Endothelial cell of umbilical vein (primary cell): ENCODE results near the gene MOXD1. TPM values are rescaled to one million over a fixed set of nuclear protein-coding genes. Genes with fewer than 3 reads are reported as not detected.

ENCODE experiments used
- BruUV-seq: library from RNA; stranded (reverse); fragments of 400-500 nt; replicated peaks from 2 replicates; lab custom pipeline; 2021; lab: Mats Ljungman, UMichigan
- CTCF ChIA-PET: fragments of 300-600, 350-600 bp; sonication (Branson Sonifier 250); formaldehyde crosslinking; loops from one replicate; lab custom pipeline; 2021; ENCODE audit warnings: antibody characterized with exemption, inconsistent platforms; lab: Charles Lee
- POLR2A ChIA-PET: fragments of 300-600, 350-600 bp; sonication (Branson Sonifier 250); formaldehyde crosslinking; loops from one replicate; lab custom pipeline; 2021; ENCODE audit warnings: antibody characterized with exemption, inconsistent platforms; lab: Charles Lee
- DNase-seq: peaks from one replicate; pipeline ENCODE4 v3.0.0-alpha.2; 2011; ENCODE audit warnings: low read depth, low spot score
- FAIRE-seq: peaks from 2 replicates; lab custom pipeline; 2011; peaks lifted over from hg19 to GRCh38; lab: Jason Lieb, UNC
- H2AFZ ChIP-seq: 2 replicates; pipeline ENCODE4 v1.6.0; 2012; ENCODE audit warnings: low read depth, low read length, control low read depth, inconsistent platforms
- H3K27ac ChIP-seq: 2 replicates; pipeline ENCODE4 v1.5.1; 2011; ENCODE audit warnings: low read depth, mild to moderate bottlenecking, control low read depth, low read length, moderate library complexity; ENCODE audit not compliant: insufficient read depth
- H3K27me3 ChIP-seq, 2 experiments: 2 replicates each; pipeline versions ENCODE4 v1.6.0 to v1.6.1; 2011; ENCODE audit warnings: low read length in 2 of 2, mixed read lengths in 1 of 2; ENCODE audit not compliant: control insufficient read depth in 2 of 2, insufficient read depth in 2 of 2
- H3K36me3 ChIP-seq, 2 experiments: 2 replicates in 1 of 2; 3 replicates in 1 of 2; pipeline ENCODE4 v1.5.1; 2011; ENCODE audit warnings: low read length in 2 of 2, mild to moderate bottlenecking in 1 of 2, moderate library complexity in 1 of 2; ENCODE audit not compliant: control insufficient read depth in 2 of 2, insufficient read depth in 2 of 2; ENCODE audit errors: extremely low read depth in 1 of 2
- H3K4me1 ChIP-seq: 3 replicates; pipeline ENCODE4 v1.5.1; 2011; ENCODE audit warnings: mild to moderate bottlenecking, low read length; ENCODE audit not compliant: control insufficient read depth, insufficient read depth; ENCODE audit errors: extremely low read depth
- H3K4me2 ChIP-seq: 2 replicates; pipeline ENCODE4 v1.6.1; 2011; ENCODE audit warnings: low read length, control low read depth, mixed read lengths; ENCODE audit not compliant: insufficient read depth
- H3K4me3 ChIP-seq, 3 experiments: fragments of 200-600 bp in 1 of 3; sonication (generic), shearing (Covaris generic) in 1 of 3; replicated peaks in 1 of 3; 2 replicates each; pipeline ENCODE4 v1.5.1; 2011 to 2016; ENCODE audit warnings: control low read depth in 3 of 3, low read length in 3 of 3, mild to moderate bottlenecking in 2 of 3, inconsistent platforms in 1 of 3, low read depth in 1 of 3, moderate library complexity in 1 of 3; ENCODE audit not compliant: insufficient read depth in 1 of 3
- H3K79me2 ChIP-seq: 2 replicates; pipeline ENCODE4 v1.6.0; 2012; ENCODE audit warnings: low read length, inconsistent platforms; ENCODE audit not compliant: control insufficient read depth, insufficient read depth
- H3K9ac ChIP-seq: replicated peaks from 2 replicates; pipeline ENCODE3; 2011; ENCODE audit warnings: low read length, control low read depth; ENCODE audit not compliant: insufficient read depth; ENCODE audit errors: extremely low read depth
- H3K9me1 ChIP-seq: replicated peaks from 3 replicates; pipeline ENCODE4 v1.6.0; 2011; ENCODE audit warnings: mild to moderate bottlenecking, low read length; ENCODE audit not compliant: control insufficient read depth, insufficient read depth; ENCODE audit errors: extremely low read depth
- H3K9me3 ChIP-seq: replicated peaks from 2 replicates; pipeline ENCODE4 v1.5.1; 2012; ENCODE audit warnings: low read length, inconsistent platforms; ENCODE audit not compliant: control insufficient read depth, insufficient read depth
- H4K20me1 ChIP-seq: replicated peaks from 2 replicates; pipeline ENCODE3; 2011; ENCODE audit warnings: mild to moderate bottlenecking, low read length; ENCODE audit not compliant: control insufficient read depth, insufficient read depth; ENCODE audit errors: extremely low read depth
- CTCF ChIP-seq, 2 donors: IDR thresholded peaks; 1 replicate in 1 of 2; 2 replicates in 1 of 2; pipeline ENCODE4 v1.5.1; 2011; ENCODE audit warnings: low read length in 2 of 2, mild to moderate bottlenecking in 2 of 2, moderate library complexity in 2 of 2, control low read depth in 1 of 2, inconsistent platforms in 1 of 2, low read depth in 1 of 2; ENCODE audit not compliant: insufficient read depth in 1 of 2; ENCODE audit errors: extremely low read depth in 1 of 2
- EZH2 ChIP-seq: IDR thresholded peaks from 2 replicates; pipeline ENCODE4 v1.6.1; 2012; ENCODE audit warnings: borderline replicate concordance, low read depth, mild to moderate bottlenecking, moderate library complexity, low read length, inconsistent platforms; ENCODE audit not compliant: severe bottlenecking
- FOS ChIP-seq: IDR thresholded peaks from 2 replicates; pipeline ENCODE4 v1.6.1; 2011; ENCODE audit warnings: mild to moderate bottlenecking, low read length, moderate library complexity, borderline replicate concordance; ENCODE audit not compliant: insufficient read depth
- GATA2 ChIP-seq: IDR thresholded peaks from 2 replicates; pipeline ENCODE4 v1.7.0; 2011; ENCODE audit warnings: low read depth, mild to moderate bottlenecking, moderate library complexity, mixed read lengths, low read length; ENCODE audit not compliant: insufficient read length, insufficient read depth
- JUN ChIP-seq: IDR thresholded peaks from 2 replicates; pipeline ENCODE4 v1.6.1; 2011; ENCODE audit warnings: borderline replicate concordance, low read depth; ENCODE audit not compliant: insufficient read length, insufficient read depth
- MAX ChIP-seq: IDR thresholded peaks from 2 replicates; pipeline ENCODE4 v1.6.1; 2011; ENCODE audit not compliant: insufficient read depth, insufficient read length
- MYC ChIP-seq: IDR thresholded peaks from one replicate; pipeline ENCODE4 v1.6.1; 2011; ENCODE audit warnings: mild to moderate bottlenecking, low read depth, low read length
- POLR2A ChIP-seq: IDR thresholded peaks from 2 replicates; pipeline ENCODE4 v1.6.1; 2012; ENCODE audit warnings: low read depth, mild to moderate bottlenecking, control low read depth, low read length
- POLR2AphosphoS5 ChIP-seq: IDR thresholded peaks from 2 replicates; pipeline ENCODE4 v1.6.1; 2012; ENCODE audit warnings: low read depth, mild to moderate bottlenecking, control low read depth, low read length, moderate library complexity; ENCODE audit not compliant: insufficient read depth
- dilution Hi-C: fragments of 300-500 bp; cut with MboI; formaldehyde crosslinking; loops from one replicate; pipeline ENCODE4 v1.15.0; 2019; ENCODE audit warnings: low sequenced_read_pairs; ENCODE audit not compliant: extremely low pct_ligation_motif_present
- intact Hi-C: fragments of 100-400 bp; cut with micrococcal nuclease; formaldehyde crosslinking; loops from one replicate; pipeline ENCODE4 v1.10.0; 2022
- polyA plus RNA-seq, 4 experiments: library from polyadenylated mRNA; depleted of rRNA in 3 of 4; stranded (reverse) in 3 of 4; unstranded in 1 of 4; fragments of >200 nt; gene quantifications; 2 replicates each; pipeline versions ENCODE4 v1.2.1 to v1.2.3, GENCODE V29; 2011 to 2012; ENCODE audit warnings: missing spikeins in 1 of 4
- total RNA-seq: library from RNA; stranded (reverse); gene quantifications from 2 replicates; pipeline ENCODE4 v1.2.3, GENCODE V29; 2021

MOXD1 gene
- total and polyA plus RNA-seq, 2 donors (not counting 3 experiments of a cell fraction or from before 2014, with no cell fraction given): 0.01 TPM; not detected in 1

- Histone ChIP-seq H4K20me1 (no peaks in the 10 kb centered on the region), H3K9me1 (no peaks in the 10 kb centered on the region), H3K79me2 (no peaks in the 10 kb centered on the region), H3K36me3 (no peaks in the 10 kb centered on the region), H3K9me3 (no peaks in the 10 kb centered on the region), H3K27ac (no peak overlapping the region), H3K4me3 (no peak overlapping the region), H3K4me1 (no peaks in the 10 kb centered on the region), H2AFZ (no peak overlapping the region), H3K27me3 (peaks cover 0 to 3% of the 10 kb centered on the region in 2 experiments), H3K4me2 (no peak overlapping the region), H3K9ac (no peak overlapping the region)
- BruUV-seq: no TSS peak
- ChIA-PET CTCF (no interaction called here), POLR2A (no interaction called here)
- TF ChIP-seq POLR2A (no peak), MYC (no peak), MAX (no peak), POLR2AphosphoS5 (no peak), GATA2 (no peak), CTCF (IDR thresholded peaks at IDR 0.05; ENCODE audit: extremely low read depth in 1 of 2, insufficient read depth in 1 of 2, low read depth in 1 of 2, low read length in 2 of 2) (no peak), FOS (no peak), JUN (no peak), EZH2 (no peak)
- DNase-seq: no peak
- intact Hi-C loops (no loop called here), dilution Hi-C loops (no loop called here)
- no peak for FAIRE-seq
These were observed 22.6 kb upstream of the MOXD1 start for GRCh38 chr6:132423839-132424238.
